T-helper 9 cell (primary cell): Measurements from ENCODE around the gene DYNC1I1.

Experiments
- DNase-seq: peaks from one replicate; pipeline ENCODE4 v3.0.0-alpha.2; 2020

DYNC1I1 gene

GRCh38 chr7:95861041-95861440, 88.7 kb downstream of the DYNC1I1 start:
- DNase-seq: no peak

GRCh38 chr7:95863623-95864022, 91.3 kb downstream of the DYNC1I1 start:
- no peak for DNase-seq

DNA sequence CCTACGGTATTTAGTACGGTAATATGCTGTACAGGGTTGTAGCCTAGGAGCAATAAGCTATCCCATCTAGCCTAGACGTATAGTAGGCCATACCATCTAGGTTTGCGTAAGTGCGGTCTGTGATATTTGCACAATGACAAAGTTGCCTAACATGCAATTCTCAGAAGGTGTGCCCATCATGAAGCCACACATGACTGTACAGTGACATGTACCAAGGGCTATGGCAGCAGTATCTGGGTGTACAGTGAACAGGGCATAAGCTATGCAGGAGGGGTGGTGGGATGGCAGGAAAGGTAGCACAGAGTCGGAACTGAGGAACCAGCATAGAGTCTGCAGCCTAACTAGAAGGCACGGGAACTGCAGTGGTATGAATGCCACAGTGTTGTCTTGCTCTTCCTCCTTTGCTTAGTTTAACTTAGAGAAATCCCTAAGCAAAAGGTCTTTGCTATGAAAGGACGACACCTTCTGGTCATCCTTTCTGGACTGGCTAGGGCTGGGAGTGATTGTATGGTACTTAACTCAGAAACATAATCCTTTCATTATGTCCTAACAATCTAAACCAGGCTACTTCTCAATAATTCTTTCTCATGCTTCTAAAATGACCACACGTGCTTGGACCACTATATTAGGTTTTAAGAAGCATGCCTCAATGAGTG, 93.5 kb downstream of the DYNC1I1 start:
- no peak for DNase-seq

DNA sequence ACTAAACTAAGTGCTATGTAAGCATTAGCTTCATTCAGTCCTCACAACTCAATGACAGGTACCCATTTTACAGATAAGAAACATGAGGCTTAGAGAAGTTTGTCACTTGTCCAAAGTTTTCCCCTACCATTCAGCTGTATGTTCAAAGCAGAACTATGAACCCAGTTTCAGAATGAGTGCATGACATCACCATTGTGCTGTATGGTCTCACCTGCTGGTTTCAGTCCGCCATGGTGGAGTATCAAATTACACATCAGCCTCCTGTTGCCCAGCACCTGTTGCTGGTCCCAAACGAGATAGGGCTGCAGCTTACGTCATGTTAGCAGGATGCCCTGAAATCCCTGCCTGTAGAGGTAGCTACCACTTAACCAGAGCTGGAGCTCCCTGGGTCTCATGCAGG, 95.0 kb downstream of the DYNC1I1 start:
- no peak for DNase-seq

DNA sequence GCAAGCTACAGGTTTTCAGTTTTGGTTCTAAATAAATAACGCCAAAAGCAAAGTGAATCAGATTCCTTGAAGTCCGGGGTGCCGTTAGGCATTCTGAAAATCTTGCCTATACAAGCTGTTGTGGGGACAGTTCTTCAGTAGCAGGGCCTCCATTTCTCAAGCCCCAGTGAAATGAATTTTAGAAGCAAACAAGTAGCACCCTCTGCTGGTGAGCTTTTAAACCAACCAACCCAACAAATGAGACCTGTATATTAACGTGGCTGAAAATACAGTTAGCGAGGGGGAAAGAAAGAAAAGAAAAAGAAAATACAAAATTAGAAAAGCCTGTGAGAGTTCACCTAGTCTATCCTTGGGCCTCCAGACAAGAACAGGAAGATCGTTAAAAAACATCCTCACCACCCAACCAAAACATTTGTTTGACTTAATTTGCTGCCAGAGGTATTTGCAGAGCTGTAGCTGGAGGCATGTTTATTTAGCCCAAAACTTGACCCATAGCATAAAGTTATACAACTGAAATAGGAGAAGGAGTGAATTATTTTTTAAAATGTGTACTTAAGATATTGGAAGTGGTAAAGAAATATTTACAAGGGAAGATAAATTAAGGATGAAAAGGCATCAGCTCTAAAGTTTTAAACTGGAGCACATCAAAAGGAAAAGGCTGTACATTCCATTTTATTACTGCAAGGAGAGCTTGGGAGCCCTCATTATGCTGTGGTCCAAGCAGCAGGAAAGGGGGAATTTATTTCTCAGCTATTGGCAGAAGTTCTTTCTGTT, 98.9 kb downstream of the DYNC1I1 start:
- DNase-seq: no peak

- DNase-seq: no peak
Measured at GRCh38 chr7:95871896-95872295, 99.5 kb downstream of the DYNC1I1 start.

- DNase-seq: no peak
Measured at GRCh38 chr7:95874129-95874528, 101.8 kb downstream of the DYNC1I1 start.

- no peak for DNase-seq
Measured at GRCh38 chr7:95874541-95875265, 102.3 kb downstream of the DYNC1I1 start.

DNA sequence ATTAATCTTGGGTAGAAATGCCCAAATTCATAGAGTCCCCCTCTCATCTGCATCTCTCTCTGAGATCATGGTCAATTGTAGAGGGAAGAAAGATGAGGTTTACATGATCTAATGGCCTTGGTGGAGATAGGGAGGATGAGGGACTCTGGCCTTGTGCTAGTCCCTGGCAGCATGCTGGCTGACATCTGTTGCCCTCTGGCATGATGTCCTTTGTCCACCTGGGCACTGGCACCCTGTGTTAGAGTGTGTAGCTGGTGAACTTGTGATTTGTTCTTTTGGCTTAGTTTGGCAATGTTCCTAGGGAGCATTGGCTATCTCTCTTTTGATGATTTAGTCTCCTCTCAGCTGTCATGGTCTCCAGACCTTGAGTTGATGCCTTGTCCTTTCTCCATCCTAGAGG, 103.2 kb downstream of the DYNC1I1 start:
- DNase-seq: no peak

DNA sequence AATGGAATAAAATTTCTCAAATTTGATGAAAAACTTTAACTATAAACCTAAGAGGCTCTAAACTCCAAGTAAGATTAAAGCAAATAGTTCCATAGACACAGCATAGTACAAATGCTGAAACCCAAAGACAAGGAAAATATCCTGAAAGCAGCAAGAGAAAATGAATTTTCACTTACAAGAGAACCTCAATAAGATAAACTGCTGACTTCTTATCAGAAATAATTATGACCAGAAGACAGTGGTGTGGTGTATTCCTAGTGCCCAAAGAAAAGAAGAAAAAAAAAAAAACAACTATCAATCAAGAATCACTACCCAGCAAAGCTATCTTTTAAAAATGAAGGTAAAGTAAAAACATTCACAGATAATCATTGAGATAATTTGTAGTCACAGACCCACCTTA, 106.3 kb downstream of the DYNC1I1 start:
- DNase-seq: no peak

DNA sequence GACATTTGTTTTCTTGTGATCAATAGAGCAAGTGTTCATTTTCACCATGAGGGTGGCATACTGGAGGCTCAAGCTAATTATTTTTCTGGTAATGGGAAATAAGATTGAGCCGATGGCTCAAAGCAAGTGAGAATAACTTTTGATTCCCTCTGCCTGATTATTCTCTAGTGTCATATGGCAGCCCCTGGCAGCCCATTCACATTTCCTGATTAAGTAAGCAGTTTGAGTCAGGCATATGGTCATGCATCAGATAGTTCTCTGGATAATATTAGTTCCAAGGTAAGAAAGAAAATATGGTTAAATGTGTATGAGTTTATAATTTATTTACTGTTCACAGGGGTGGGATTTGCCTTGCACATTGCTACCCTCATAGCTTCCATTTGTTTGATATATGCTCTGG, 109.2 kb downstream of the DYNC1I1 start:
- no peak for DNase-seq

DNA sequence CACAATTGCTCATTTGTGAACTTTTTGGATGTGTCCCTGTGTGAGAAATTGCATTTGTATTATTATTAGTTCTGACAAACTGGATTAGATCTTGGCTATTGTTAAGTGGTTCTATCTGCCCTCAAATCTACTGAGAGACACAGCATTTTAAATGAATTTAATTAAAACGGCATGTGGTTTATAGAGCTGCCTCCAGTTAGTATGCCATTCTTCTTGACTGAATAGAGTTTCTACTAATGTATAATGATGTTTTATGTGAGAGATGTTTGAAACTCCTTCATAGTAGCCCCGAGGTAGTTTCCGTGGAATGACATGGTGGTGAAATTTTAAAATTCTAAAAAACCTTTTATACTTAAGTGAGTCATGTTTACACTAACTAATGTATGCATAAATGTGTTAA, 110.9 kb downstream of the DYNC1I1 start:
- DNase-seq: no peak

DNA sequence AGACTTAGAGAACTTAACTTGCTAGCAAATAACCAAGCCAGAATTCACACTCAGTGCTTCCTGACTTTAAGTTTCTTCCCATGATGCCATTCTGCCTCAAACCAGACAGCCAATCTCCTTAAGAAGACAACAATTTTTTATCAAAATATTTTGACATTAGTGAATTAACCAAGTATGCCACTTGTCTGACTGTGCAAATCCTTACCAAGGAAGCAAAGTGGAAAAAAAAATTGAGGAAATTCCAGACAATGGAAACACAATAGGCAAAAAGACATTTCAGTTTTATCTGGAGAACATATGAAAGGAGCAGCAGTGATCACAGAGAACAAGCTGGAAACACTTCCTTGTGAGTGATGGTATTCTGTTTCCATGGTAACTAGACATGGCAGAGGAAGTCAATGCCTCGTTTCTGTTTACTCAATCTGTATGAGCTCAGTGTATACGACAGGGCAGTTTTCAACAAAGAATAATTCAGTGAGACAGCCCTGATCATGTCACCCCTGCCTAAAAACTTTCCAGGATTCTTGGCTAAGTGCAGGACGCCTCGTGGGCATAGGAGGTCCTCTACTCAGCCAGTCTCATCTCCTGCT, 114.2 kb downstream of the DYNC1I1 start:
- no peak for DNase-seq

GRCh38 chr7:95893484-95893883, 121.1 kb downstream of the DYNC1I1 start:
- no peak for DNase-seq

DNA sequence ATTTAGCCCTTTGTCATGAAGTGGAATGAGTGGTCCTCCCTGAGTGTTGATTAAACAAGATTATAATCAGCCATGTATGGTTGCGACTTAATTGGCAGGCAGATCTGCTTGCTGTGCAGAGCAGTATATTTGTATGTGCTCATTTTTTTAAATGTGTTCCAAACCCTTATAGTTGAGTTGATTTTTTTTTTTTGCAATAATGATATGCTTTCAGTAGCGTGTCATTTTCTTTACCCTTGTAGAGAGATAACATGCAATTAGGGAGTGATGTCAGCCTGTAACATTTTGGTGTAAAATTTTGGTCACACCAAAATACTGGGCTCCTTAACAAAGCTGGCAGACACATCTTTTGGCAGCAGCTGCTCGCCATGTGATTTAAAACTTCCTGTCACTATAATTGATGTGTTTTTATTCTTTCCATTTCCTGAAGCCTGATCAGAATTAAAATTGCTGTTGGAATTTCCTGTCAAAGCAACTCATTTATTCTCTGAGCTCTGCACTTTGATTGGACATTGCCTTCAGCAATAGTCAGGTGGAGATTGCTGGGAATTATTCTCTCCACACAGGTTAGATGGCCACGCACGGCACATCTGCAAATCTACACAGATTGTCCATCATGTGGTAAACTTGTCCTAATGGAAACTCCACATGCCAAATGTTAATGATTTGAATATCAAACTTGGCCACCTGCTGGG, 125.3 kb downstream of the DYNC1I1 start:
- no peak for DNase-seq

DNA sequence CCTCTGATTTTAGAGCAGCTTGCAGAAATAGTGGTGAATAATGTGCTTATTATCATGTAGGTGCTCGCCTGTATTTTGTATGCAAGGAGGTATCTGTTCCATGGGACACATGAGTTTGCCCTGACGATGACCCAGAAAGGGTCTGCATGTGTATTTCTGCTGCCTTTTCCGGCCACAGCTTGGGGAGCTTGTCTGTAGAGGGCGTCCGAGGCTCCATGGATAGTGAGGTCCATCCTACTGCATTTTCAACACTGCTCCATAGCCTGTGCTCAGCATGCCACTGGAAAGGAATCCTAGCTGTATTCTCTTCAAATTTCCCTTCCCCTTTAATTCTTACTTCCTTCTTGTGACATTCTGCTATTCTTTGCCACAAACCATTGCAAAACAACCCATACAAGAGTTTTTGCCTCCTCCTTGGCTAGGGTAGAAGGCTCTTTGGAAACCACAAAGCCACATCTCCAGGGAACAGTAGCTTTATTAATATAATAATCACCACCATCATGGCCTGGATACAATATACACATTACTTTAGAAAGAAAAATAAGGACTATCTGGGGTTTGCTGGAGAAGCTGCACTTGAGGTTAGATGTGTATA, 127.7 kb downstream of the DYNC1I1 start:
- no peak for DNase-seq

DNA sequence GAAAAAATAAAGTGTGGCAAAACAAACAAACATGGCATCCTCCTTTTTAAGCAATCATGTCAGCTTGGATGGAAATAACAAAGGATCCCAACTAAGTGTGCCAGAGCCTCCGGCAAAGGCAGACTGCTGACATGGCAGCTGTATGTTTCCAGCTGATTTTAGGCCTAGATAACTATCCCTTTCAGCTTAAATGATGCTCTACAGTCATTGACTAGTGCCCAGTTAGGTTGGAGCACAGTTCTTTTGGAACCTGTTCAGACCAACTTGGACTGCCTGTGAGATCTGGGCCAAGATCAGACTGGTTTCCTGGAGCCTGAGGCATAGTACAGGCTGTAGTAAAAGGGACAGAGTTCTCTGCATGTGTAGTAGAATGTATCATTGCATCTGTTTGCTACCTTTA, 128.7 kb downstream of the DYNC1I1 start:
- DNase-seq: no peak

DNA sequence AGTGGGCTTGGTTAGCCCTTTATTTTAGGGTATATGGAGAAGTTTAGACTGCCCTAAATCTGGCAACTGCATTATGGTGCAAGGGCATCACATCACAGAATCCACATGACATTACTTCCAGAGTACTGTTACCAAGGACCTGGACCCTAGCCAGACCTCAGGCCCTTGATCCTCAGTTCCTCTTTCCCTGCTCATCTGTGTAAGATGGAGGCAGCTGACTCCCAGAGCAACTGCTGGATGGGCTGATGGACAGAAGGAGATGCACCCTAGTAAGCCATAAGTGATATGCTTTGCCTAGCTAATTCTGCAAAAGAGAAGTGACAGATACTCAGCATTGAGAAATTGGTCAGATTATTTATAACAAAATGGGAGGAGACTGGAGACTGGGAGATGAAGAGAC, 131.7 kb downstream of the DYNC1I1 start:
- DNase-seq: no peak

- no peak for DNase-seq
Measured at GRCh38 chr7:95905167-95905566, 132.8 kb downstream of the DYNC1I1 start.

DNA sequence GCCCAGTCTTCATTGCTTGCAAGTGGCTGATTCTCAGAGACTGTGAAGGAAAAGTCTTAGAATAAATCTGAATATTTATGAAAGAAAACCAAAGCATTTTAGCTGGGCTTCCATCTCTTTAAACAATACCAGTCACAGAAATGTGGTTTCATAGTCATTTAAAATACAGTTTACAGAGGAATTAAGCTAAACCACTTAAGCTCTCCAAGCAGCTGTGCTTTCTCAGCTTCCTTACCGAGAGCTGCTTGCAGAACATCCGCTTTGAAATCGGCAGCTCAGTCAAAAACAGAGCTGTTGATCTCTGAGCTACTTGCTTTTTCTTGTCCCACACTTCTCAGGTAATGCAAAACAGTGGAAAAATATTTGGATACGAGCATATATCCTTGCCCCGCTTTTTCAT, 134.5 kb downstream of the DYNC1I1 start:
- no peak for DNase-seq

DNA sequence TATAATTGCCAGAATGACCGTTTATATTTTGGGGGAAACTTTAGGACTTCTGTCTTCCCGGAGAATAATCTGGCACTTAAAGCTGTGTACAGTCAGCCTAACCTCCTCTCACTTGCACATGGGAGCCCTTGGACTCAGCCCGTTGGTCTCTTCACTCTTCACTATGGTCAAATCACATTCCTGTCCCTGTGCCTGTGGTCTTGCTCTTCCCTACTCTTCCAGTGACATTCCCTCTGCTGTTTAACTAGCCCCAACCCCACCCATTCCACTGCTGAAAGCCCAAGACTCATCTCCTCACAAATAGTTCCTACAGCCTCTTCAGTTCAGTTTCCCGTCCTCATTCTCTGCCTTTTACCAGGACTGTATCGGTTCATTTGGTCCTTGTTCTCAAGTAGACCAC, 135.0 kb downstream of the DYNC1I1 start:
- no peak for DNase-seq

GRCh38 chr7:95908499-95908898, 136.1 kb downstream of the DYNC1I1 start:
- DNase-seq: no peak

GRCh38 chr7:95910341-95910740, 138.0 kb downstream of the DYNC1I1 start:
- no peak for DNase-seq
